HEK293T (cell line): ENCODE results near the gene ZMIZ1.

Experiments
- ARNT ChIP-seq: fragments of 450-650 bp; IDR thresholded peaks from 2 replicates; pipeline ENCODE4 v1.6.1; 2017; ENCODE audit warnings: mild to moderate bottlenecking
- FOXM1 ChIP-seq: fragments of 450-650 bp; IDR thresholded peaks from 2 replicates; pipeline ENCODE4 v1.6.1; 2017; ENCODE audit warnings: mild to moderate bottlenecking, borderline replicate concordance
- HDGF ChIP-seq: fragments of 450-650 bp; IDR thresholded peaks from 2 replicates; pipeline ENCODE4 v1.6.1; 2017; ENCODE audit warnings: antibody characterized with exemption, borderline replicate concordance
- SP1 ChIP-seq: fragments of 450-650 bp; IDR thresholded peaks from 2 replicates; pipeline ENCODE4 v1.6.1; 2017
- SUZ12 ChIP-seq: fragments of 450-650 bp; IDR thresholded peaks from 2 replicates; pipeline ENCODE4 v1.6.1; 2016; ENCODE audit warnings: mild to moderate bottlenecking
- TARDBP ChIP-seq: fragments of 450-650 bp; IDR thresholded peaks from 2 replicates; pipeline ENCODE4 v1.6.1; 2016

- TF ChIP-seq SUZ12 = no peak
- no peak for TF ChIP-seq SP1
- no peak for TF ChIP-seq ARNT
- no peak for TF ChIP-seq HDGF
- no peak for TF ChIP-seq FOXM1
- TF ChIP-seq TARDBP = no peak
Measured at GRCh38 chr10:79300711-79301110, 231.9 kb downstream of the ZMIZ1 start.
